HG03521 (cell line): ENCODE data around the gene BSND.

ENCODE experiments used
- ATAC-seq: cut with Tn5 transposase; IDR thresholded peaks from one replicate; pipeline ENCODE4 v1.9.1; 2021; ENCODE audit warnings: mild to moderate bottlenecking, moderate library complexity; ENCODE audit not compliant: unreplicated experiment

Gene BSND

GRCh38 chr1:54990916-54991315 lies 7.8 kb upstream of the BSND start:
- ATAC-seq = no peak

- ATAC-seq = no peak
Measured at GRCh38 chr1:54991939-54992338, 6.8 kb upstream of the BSND start.

GRCh38 chr1:54993140-54993539 lies 5.6 kb upstream of the BSND start:
- no peak for ATAC-seq

GRCh38 chr1:54994355-54994990 lies 4.3 kb upstream of the BSND start:
- ATAC-seq = no peak

GRCh38 chr1:54995013-54995760 lies 3.5 kb upstream of the BSND start:
- no peak for ATAC-seq

- ATAC-seq = no peak
Measured at GRCh38 chr1:54995835-54996234, 2.9 kb upstream of the BSND start.

- peak; percentile 65 for ATAC-seq
Measured at GRCh38 chr1:54996359-54996868, 2.3 kb upstream of the BSND start.

DNA sequence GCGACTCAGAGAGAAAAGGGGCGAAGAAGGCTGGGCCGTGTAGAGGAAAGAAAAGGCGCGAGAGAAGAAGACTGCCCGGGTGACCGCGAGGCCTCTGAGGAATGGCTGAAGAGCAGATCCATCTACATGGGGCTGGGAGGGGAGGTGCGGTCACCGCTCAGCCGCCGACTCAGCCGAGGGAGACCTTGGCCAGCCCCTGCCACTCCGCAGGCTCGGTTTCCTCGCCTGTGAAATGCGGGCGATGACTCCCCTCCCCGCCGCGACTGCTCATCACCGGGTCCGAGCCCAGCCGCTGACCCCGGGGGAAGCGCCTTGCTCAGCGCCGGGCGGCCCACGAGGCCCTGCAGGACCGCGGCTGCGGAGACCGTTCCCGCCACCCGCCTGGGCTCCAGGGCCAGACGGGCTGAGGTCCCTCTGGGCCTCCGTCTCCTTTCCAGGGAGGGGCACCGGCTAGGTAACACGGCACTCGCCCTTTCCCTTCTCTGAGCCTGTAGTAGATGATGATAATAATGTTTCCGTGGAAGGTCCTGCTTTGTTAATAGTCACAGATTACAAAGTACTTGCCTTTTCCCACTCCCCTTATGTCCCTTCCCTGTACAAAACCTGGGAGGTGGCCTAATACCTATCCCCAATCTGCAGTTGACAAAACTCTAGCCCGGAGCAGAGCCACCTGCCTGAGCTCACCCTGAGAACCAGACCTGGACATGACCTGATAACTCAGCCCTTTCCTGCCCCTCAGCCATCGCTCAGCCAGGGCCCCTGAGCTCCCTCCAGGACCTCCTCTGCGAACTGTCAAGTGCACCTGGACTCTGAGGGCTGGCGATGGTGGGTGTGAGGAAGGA lies 1.6 kb upstream of the BSND start:
- no peak for ATAC-seq

- ATAC-seq = no peak
Measured at GRCh38 chr1:54997711-54997986, 1.1 kb upstream of the BSND start.

DNA sequence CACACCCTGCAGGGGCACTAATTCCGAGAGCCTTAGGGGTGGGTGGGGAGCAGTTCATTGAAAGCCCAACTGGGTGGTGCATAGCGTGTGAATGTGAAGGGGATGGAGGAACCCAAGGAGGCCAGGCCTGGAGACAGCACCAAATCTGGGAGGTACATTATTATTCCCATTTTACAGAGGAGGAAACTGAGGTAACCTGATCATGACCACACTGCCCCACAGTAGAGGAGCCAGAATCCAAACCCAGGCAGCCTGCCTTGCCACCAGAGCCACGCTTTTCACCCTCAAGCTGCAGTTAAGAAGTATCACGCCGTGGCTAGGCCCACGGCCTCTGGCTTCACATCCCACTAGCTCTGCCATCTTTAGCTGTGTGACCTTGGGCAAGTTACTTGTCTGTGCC lies 633 bp upstream of the BSND start:
- no peak for ATAC-seq

- no peak for ATAC-seq
Measured at GRCh38 chr1:55000110-55001085, 1.7 kb downstream of the BSND start.

DNA sequence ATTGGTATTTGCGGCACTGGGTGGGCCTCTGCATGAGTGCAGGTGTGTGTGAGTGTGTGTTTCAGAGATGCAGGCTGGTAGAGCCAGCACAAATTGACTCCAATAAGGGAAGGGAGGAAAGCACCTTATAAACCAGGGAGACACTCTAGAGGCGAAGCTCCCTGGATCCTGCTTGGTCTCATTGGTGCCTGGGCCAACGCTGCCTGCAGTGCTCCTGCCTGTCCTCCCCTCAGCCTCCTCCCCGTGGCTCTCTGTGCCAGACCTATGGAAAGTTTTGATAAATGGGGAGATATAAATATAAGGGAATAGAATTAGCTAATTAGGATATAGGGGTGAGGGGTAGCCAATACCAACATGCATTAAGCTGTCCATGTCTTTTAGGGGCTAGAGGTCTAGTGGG lies 2.6 kb downstream of the BSND start:
- no peak for ATAC-seq

DNA sequence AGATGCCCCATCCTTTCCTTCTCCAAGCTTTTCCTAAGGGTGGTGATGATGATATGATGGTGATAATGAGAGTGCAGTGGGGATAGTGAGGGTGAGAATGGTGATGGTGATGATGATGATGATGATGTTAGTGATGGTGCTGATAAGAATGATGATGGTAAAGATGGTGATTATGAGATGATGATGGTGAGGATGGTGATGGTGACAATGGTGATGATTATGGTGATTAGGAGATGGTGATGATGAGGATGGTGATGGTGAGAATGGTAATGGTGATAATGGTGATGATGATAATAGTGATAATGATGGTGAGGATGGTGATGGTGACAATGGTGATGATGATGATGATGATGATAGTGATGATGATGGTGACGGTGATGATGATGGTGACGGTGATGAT lies 4.0 kb downstream of the BSND start:
- ATAC-seq = no peak

DNA sequence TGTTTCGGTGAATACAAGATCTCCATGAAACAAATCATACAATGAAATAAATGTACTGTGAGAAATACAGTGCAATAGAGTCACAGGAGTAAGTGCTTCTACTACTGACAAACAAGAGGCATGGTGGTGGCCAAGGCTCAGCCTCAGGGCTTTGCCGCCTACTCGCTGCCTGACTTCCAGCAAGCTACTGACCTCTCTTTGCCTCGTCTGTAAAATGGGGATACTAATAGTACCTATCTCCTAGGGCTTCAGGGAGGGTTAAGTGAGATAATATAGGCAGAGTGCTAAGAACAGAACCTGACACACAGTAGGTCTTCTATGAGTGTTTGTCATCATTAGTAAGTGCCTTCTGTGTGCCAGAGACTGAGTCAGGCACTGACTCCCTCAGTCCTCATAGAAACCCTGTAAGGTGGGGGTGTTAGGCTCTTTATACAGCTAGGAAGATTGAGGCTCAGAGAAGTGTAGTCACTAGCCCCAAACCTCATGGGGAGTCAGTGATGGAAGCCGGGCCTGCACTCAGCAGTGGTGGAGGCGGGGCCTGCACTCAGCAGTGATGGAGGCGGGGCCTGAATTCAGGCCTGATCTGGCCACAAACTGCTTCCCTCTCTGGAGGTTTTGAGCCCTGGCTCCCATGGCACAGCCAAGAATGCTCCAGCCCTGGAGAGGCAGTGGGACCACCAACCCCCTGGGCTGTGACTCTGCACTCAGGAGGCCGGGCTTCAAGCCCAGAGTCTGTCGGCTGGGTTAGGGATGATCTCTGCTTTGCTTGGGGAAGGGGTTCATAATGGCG lies 6.8 kb downstream of the BSND start:
- no peak for ATAC-seq

GRCh38 chr1:55006931-55007330 lies 8.2 kb downstream of the BSND start:
- no peak for ATAC-seq

DNA sequence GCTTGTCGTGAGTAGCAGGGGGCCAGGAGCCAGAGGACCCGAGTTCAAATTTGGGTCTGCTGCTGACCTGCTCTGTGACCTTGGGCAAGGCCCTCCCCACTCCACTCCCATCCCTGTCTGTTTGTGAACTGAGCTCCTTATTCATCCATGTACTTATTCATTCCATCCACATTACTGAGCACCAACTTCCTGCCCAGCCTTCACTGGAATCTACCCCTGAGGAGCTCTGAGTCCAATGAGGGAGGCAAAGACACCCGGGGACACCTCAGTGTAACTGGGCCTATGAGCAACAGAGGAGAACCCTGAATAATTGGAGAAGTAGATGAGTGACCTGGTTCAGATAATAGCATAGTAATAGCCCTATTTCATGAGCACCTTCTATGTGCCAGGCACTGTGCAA lies 8.9 kb downstream of the BSND start:
- no peak for ATAC-seq

DNA sequence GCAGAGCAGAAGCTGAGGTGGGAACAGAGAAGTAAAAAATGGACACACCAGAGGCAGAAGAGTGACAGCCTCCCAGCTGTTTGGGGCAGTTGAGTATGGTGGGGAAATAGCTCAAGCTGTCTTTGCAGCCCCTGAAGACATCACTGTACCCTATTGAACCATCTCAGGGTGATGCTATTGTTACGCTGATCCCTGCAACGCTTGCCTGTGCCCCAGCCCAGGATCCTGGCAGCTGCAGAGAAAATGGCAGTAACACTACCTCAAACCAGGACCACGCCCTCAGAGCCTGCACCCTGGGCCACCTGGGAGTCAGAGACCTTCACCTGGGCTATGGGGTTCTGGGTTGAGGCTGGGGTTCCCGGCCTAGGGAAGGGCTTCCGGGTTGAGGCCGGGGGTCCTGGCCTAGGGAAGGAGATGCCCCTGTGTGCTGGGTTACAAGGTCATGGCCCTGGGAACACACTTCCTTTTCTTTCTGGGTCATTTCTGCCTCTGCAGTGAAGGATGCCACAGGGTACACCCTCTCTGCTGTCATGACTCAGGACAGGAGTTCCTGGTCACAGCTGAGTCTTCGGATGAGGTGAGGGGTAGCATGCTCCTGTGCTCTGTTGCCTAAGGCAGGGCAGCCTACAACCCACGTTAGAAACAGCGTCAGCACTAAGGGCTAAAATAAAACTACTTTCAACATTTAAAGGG lies 11.6 kb downstream of the BSND start:
- no peak for ATAC-seq

DNA sequence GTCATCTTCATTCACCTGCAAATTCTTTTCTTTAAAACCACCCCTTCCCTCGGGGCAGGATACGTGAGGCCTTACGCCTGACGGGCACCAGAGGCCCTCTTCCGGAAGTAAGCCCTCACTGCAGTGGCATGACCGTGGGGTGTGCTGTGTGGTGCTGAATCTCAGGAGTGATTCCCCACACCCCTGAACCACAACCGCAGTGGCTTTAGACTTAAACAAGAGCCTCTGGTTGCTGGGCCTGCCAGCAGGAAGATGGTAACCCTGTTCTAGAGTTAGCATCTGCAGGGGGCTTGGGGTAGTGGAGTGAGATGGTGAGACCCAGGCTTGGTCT lies 12.1 kb downstream of the BSND start:
- no peak for ATAC-seq

GRCh38 chr1:55012661-55013060 lies 13.9 kb downstream of the BSND start:
- no peak for ATAC-seq

DNA sequence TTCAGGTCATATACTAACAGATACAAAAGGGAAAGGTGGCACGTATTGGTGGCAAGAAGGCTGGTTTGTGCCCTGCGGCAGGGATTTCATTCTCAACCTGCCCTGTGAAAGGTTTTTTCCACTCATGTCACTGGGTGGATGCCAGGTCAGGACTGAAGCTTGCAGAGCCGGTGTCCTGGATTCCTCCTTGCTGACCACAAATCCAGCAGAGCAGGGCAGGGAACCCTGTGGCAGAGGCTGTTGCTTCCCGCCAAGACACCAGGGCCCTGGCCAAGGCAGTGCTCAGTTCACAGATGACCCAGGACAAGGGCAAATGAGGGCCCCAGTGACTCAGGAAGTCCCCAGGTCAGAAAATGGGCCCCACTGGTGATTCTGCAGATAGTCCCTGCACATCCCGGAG lies 16.4 kb downstream of the BSND start:
- ATAC-seq = no peak
